Endothelial cell of umbilical vein (primary cell): ENCODE results near the gene ETV7.

Experiments
- EZH2 ChIP-seq: IDR thresholded peaks from 2 replicates; pipeline ENCODE4 v1.6.1; 2012; ENCODE audit warnings: borderline replicate concordance, low read depth, mild to moderate bottlenecking, moderate library complexity, low read length, inconsistent platforms; ENCODE audit not compliant: severe bottlenecking
- FOS ChIP-seq: IDR thresholded peaks from 2 replicates; pipeline ENCODE4 v1.6.1; 2011; ENCODE audit warnings: mild to moderate bottlenecking, low read length, moderate library complexity, borderline replicate concordance; ENCODE audit not compliant: insufficient read depth
- JUN ChIP-seq: IDR thresholded peaks from 2 replicates; pipeline ENCODE4 v1.6.1; 2011; ENCODE audit warnings: borderline replicate concordance, low read depth; ENCODE audit not compliant: insufficient read length, insufficient read depth
- POLR2A ChIP-seq: IDR thresholded peaks from 2 replicates; pipeline ENCODE4 v1.6.1; 2012; ENCODE audit warnings: low read depth, mild to moderate bottlenecking, control low read depth, low read length
- POLR2AphosphoS5 ChIP-seq: IDR thresholded peaks from 2 replicates; pipeline ENCODE4 v1.6.1; 2012; ENCODE audit warnings: low read depth, mild to moderate bottlenecking, control low read depth, low read length, moderate library complexity; ENCODE audit not compliant: insufficient read depth
- TF ChIP-seq, protein P1 (sequence below), 2 donors: IDR thresholded peaks; 1 replicate in 1 of 2; 2 replicates in 1 of 2; pipeline ENCODE4 v1.5.1; 2011; ENCODE audit warnings: low read length in 2 of 2, mild to moderate bottlenecking in 2 of 2, moderate library complexity in 2 of 2, control low read depth in 1 of 2, inconsistent platforms in 1 of 2, low read depth in 1 of 2; ENCODE audit not compliant: insufficient read depth in 1 of 2; ENCODE audit errors: extremely low read depth in 1 of 2
- TF ChIP-seq, protein P2 (sequence below): IDR thresholded peaks from 2 replicates; pipeline ENCODE4 v1.6.1; 2011; ENCODE audit not compliant: insufficient read depth, insufficient read length

DNA sequence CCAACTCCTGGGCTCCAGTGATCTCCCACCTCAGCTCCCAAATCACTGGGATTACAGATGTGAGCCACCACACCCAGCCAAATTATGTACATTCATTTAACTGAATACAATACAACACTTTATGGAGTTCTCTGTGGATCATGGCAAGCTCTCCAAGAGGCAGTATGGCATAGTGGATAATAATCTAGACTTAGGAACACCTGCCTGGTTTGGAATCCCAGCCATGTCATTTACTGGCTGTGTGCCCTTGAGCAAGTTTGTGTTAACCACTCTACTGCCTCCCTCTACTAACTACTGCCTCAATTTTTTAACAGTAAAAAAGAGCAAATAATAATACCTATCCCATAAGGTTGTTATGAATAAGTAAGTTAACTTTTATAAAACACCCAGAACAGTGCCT lies 1.9 kb upstream of the ETV7 start:
- no peak for TF ChIP-seq POLR2A
- TF ChIP-seq, protein P1, sequence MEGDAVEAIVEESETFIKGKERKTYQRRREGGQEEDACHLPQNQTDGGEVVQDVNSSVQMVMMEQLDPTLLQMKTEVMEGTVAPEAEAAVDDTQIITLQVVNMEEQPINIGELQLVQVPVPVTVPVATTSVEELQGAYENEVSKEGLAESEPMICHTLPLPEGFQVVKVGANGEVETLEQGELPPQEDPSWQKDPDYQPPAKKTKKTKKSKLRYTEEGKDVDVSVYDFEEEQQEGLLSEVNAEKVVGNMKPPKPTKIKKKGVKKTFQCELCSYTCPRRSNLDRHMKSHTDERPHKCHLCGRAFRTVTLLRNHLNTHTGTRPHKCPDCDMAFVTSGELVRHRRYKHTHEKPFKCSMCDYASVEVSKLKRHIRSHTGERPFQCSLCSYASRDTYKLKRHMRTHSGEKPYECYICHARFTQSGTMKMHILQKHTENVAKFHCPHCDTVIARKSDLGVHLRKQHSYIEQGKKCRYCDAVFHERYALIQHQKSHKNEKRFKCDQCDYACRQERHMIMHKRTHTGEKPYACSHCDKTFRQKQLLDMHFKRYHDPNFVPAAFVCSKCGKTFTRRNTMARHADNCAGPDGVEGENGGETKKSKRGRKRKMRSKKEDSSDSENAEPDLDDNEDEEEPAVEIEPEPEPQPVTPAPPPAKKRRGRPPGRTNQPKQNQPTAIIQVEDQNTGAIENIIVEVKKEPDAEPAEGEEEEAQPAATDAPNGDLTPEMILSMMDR (IDR thresholded peaks at IDR 0.05; ENCODE audit: extremely low read depth in 1 of 2, insufficient read depth in 1 of 2, low read depth in 1 of 2, low read length in 2 of 2) = no peak
- no peak for TF ChIP-seq POLR2AphosphoS5
- TF ChIP-seq FOS = no peak
- TF ChIP-seq JUN = no peak
- no peak for TF ChIP-seq EZH2
- TF ChIP-seq, protein P2, sequence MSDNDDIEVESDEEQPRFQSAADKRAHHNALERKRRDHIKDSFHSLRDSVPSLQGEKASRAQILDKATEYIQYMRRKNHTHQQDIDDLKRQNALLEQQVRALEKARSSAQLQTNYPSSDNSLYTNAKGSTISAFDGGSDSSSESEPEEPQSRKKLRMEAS = no peak
